ENCODE data around the gene USP13.

GRCh38 chr3:179738998-179739397 is 86.2 kb downstream of the USP13 start:
- TF ChIP-seq SP1 (IDR thresholded peaks at IDR 0.05) (no peak), CTCF (IDR thresholded peaks at IDR 0.05; ENCODE audit: low read depth, low read length, missing input control) (no peak), JUND (IDR thresholded peaks at IDR 0.05) (no peak), MAX (IDR thresholded peaks at IDR 0.05) (no peak), ZBTB33 (IDR thresholded peaks at IDR 0.05) (no peak), YY1 (IDR thresholded peaks at IDR 0.05) (no peak), HNF4G (IDR thresholded peaks at IDR 0.05) (no peak), REST (IDR thresholded peaks at IDR 0.05) (no peak)
